Brain microvascular endothelial cell (primary cell): Measurements from ENCODE around the gene AUH.

Experiments used
- DNase-seq: peaks from one replicate; pipeline ENCODE4 v3.0.0-alpha.2; 2020
- H3K27ac ChIP-seq: fragments of 250-450 bp; sonication (Bioruptor Pico); 2 replicates; pipeline ENCODE4 v1.5.1; 2020; ENCODE audit warnings: mild to moderate bottlenecking, moderate library complexity
- H3K27me3 ChIP-seq: fragments of 250-450 bp; sonication (Bioruptor Pico); replicated peaks from 2 replicates; pipeline ENCODE4 v1.5.1; 2020; ENCODE audit warnings: mild to moderate bottlenecking
- H3K36me3 ChIP-seq: fragments of 250-450 bp; sonication (Bioruptor Pico); replicated peaks from 2 replicates; pipeline ENCODE4 v1.5.1; 2020; ENCODE audit warnings: mild to moderate bottlenecking
- H3K4me3 ChIP-seq: 2 replicates; pipeline ENCODE4 v1.5.1; 2011; ENCODE audit warnings: low read depth, mild to moderate bottlenecking, control low read depth, low read length, moderate library complexity
- CTCF ChIP-seq: IDR thresholded peaks from 2 replicates; pipeline ENCODE4 v1.5.1; 2011; ENCODE audit warnings: low read depth, mild to moderate bottlenecking, moderate library complexity, low read length, control low read depth, inconsistent platforms; ENCODE audit errors: missing control alignments
- in situ Hi-C: cut with HindIII; loops from 2 replicates; pipeline ENCODE4 v1.10.0; 2017; ENCODE audit warnings: low sequenced_read_pairs, low pct_ligation_motif_present

The AUH gene

DNA sequence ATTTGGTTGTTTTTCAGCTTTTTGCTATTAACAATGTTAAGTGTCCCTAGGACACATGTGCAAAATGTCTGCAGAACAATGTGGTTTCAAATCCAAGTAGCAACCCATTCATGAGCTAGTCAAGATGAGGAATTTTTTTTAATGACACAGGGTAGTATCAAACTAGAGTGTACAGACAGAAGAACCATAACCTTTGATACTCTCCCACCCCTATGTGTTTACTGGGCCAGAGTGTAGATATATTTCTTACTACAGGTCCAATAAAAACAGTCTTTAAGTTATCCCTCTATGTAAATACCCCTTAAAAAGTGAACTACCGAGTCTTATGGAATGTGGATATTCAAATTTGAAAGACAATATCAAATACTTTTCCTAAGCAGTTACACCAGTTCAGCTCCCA lies 45.6 kb downstream of the AUH start:
- in situ Hi-C loops, result no loop called here
- H3K27ac ChIP-seq, result no peak overlapping the region

DNA sequence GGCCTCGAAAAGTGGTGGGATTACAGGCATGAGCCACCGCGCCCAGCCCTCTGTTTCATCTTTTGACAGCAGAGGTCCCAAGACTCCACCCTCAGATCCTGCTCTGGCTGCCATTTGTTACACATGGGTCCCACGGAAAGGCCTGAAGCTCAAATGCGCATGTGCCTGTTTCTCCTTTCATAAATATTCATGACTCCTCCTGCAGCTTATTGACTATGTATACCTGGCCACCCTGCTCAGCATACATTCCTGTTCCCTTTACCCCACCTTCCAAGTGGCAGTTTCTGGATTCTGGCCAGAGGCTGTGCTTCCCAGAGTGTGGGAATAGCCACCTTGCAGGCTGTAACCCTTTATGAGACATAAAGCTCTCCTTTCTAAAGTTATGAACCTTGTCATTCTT lies 46.5 kb downstream of the AUH start:
- H3K27ac ChIP-seq, result no peak overlapping the region
- in situ Hi-C loops, result no loop called here
- H3K27me3 ChIP-seq, result no peaks in the 10 kb centered on the region
- DNase-seq, result no peak
- no peak overlapping the region for H3K4me3 ChIP-seq
- TF ChIP-seq CTCF, result no peak
- H3K36me3 ChIP-seq, result no peaks in the 10 kb centered on the region

More for the DNA sequence above, 45.6 kb downstream of the AUH start:
- DNase-seq, result no peak
- no peaks in the 10 kb centered on the region for H3K27me3 ChIP-seq
- no peak for TF ChIP-seq CTCF
- H3K36me3 ChIP-seq, result no peaks in the 10 kb centered on the region
- H3K4me3 ChIP-seq, result no peak overlapping the region

DNA sequence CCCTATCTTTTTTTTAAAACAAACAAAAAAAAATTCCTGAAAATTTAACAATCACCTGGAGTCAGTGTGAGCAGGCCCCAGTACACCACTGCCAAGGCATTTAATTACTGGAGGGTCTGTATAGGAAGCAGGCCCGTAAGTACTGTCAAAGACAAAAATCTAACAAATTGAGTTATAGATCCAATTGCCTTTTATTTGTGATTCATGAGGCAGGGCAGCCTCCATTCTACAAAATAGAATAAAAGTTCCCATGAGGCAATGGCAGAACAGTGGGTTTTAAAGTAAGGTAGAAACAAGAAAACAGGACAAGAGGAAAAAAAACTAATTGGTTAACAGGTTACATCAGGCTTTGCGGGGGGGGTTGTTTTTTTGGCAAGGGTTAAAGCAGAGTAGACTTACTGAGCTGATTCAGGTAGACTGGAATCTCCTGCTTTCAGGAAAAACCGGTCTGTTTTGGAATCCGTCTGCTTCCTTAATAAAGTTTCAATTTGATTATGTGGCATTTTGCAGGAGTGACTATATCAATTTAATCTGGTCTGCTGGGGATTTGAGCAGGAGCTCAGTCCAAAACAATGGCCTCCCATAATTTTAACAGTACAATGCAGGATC lies 48.9 kb downstream of the AUH start:
- in situ Hi-C loops, result no loop called here
- no peak for DNase-seq
- TF ChIP-seq CTCF, result no peak

DNA sequence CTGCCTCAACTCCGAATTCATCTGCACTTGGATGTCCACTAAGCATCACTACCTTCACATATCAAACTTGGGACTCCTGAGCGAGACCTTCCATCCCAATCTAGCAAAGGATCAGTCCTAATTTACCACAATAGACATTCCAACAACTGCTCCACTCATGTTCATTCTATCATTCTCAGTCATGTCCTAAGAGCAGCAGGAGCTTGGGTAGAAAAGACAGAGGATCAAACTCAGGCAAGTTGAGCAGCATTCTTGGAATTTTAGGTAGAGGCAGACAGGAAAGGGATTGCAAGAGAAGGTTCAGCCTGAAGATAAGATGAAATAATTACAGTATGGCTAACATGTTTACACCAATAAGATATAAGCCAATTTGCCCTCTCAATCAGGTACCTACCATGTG lies 51.7 kb downstream of the AUH start:
- Histone ChIP-seq H3K36me3 (no peaks in the 10 kb centered on the region), H3K27ac (no peak overlapping the region), H3K4me3 (no peak overlapping the region), H3K27me3 (no peaks in the 10 kb centered on the region)
- in situ Hi-C loops, result no loop called here
- TF ChIP-seq CTCF, result no peak
- DNase-seq, result no peak

More for the DNA sequence above, 48.9 kb downstream of the AUH start:
- no peak overlapping the region for H3K27ac ChIP-seq
- H3K4me3 ChIP-seq, result no peak overlapping the region
- H3K36me3 ChIP-seq, result no peaks in the 10 kb centered on the region
- H3K27me3 ChIP-seq, result no peaks in the 10 kb centered on the region

DNA sequence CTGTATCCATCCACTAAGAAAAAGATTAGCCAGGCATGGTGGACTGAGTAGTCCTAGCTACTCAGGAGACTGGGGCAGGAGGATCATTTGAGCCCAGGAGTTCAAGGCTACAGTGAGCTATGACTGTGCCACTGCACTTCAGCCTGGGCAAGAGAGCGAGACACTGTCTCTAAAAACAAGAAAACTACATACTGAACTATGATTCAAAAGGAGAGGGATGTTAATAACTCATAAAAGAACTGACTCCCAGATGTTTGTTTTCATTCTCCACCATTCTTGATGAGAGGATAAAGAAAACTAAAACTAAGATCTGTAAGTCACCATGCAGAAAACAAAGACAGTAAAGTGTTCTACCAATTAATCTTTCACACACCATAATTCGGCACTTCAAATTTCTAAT lies 53.5 kb downstream of the AUH start:
- TF ChIP-seq CTCF, result no peak
- Histone ChIP-seq H3K36me3 (no peaks in the 10 kb centered on the region), H3K4me3 (no peak overlapping the region), H3K27me3 (no peaks in the 10 kb centered on the region), H3K27ac (no peak overlapping the region)
- in situ Hi-C loops, result no loop called here
- no peak for DNase-seq

- H3K4me3 ChIP-seq, result no peak overlapping the region
- in situ Hi-C loops, result no loop called here
- no peak for DNase-seq
Measured at GRCh38 chr9:91307279-91307678, 54.4 kb downstream of the AUH start.

More at GRCh38 chr9:91307279-91307678, 54.4 kb downstream of the AUH start:
- H3K27ac ChIP-seq, result no peak overlapping the region
- no peak for TF ChIP-seq CTCF
- H3K27me3 ChIP-seq, result no peaks in the 10 kb centered on the region
- H3K36me3 ChIP-seq, result no peaks in the 10 kb centered on the region
